ENCODE measurements around the gene NEGR1. TPM values are rescaled to one million over a fixed set of nuclear protein-coding genes. Genes with fewer than 3 reads are reported as not detected.

Gene NEGR1
- total and polyA plus RNA-seq, 9 of the 15 experiments (the other 6 are each of a cell fraction or from before 2014, with no cell fraction given) = not detected

- H4K20me1 ChIP-seq (replicated peaks; ENCODE audit: control insufficient read depth, insufficient read depth, low read length) = no peaks in the 10 kb centered on the region
- H3K9me3 ChIP-seq (replicated peaks; ENCODE audit: control insufficient read depth, insufficient read depth, low read depth, low read length) = no peaks in the 10 kb centered on the region
- H3K9me1 ChIP-seq (ENCODE audit: control insufficient read depth, insufficient read depth, low read length) = no peaks in the 10 kb centered on the region
- no peak for DNase-seq (ENCODE audit: extremely low read depth in 1 of 4, low spot score in 3 of 4)
- no peak overlapping the region for H3K27ac ChIP-seq (ENCODE audit: extremely low read depth, low read depth, low read length)
- H3K36me3 ChIP-seq (ENCODE audit: control insufficient read depth, insufficient read depth, low read length) = no peaks in the 10 kb centered on the region
- ATAC-seq = no peak
- H3K27me3 ChIP-seq (ENCODE audit: control insufficient read depth in 2 of 2, insufficient read depth in 2 of 2, low read length in 2 of 2) = no peaks in the 10 kb centered on the region
- no peak for FAIRE-seq
- in situ Hi-C loops (cut with MboI) (no loop called here), intact Hi-C loops (cut with micrococcal nuclease) (no loop called here)
- no peak for TF ChIP-seq ZBTB9 (CRISPR knock-in tag; IDR thresholded peaks at IDR 0.05)
- TF ChIP-seq, protein P1, sequence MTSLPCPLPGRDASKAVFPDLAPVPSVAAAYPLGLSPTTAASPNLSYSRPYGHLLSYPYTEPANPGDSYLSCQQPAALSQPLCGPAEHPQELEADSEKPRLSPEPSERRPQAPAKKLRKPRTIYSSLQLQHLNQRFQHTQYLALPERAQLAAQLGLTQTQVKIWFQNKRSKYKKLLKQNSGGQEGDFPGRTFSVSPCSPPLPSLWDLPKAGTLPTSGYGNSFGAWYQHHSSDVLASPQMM (CRISPR knock-in tag; IDR thresholded peaks at IDR 0.05) = no peak
- no peak for TF ChIP-seq SNAPC5 (CRISPR knock-in tag; IDR thresholded peaks at IDR 0.05)
- TF ChIP-seq NCOR1 (IDR thresholded peaks at IDR 0.05) = no peak
- TF ChIP-seq ZNF121 (CRISPR knock-in tag; conservative IDR thresholded peaks at IDR 0.05) = no peak
- TF ChIP-seq, protein P2, sequence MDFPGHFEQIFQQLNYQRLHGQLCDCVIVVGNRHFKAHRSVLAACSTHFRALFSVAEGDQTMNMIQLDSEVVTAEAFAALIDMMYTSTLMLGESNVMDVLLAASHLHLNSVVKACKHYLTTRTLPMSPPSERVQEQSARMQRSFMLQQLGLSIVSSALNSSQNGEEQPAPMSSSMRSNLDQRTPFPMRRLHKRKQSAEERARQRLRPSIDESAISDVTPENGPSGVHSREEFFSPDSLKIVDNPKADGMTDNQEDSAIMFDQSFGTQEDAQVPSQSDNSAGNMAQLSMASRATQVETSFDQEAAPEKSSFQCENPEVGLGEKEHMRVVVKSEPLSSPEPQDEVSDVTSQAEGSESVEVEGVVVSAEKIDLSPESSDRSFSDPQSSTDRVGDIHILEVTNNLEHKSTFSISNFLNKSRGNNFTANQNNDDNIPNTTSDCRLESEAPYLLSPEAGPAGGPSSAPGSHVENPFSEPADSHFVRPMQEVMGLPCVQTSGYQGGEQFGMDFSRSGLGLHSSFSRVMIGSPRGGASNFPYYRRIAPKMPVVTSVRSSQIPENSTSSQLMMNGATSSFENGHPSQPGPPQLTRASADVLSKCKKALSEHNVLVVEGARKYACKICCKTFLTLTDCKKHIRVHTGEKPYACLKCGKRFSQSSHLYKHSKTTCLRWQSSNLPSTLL (IDR thresholded peaks at IDR 0.05) = no peak
- TF ChIP-seq FOSL1 (tag; conservative IDR thresholded peaks at IDR 0.05) = no peak
- TF ChIP-seq MAFK (IDR thresholded peaks at IDR 0.05; ENCODE audit: low read length) = no peak
- TF ChIP-seq FOXK2 (conservative IDR thresholded peaks at IDR 0.05 in 1 of 2, IDR thresholded peaks at IDR 0.05 in 1 of 2; ENCODE audit: low read depth in 2 of 2) = no peak
- TF ChIP-seq, protein P3, sequence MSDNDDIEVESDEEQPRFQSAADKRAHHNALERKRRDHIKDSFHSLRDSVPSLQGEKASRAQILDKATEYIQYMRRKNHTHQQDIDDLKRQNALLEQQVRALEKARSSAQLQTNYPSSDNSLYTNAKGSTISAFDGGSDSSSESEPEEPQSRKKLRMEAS (CRISPR knock-in tag; IDR thresholded peaks at IDR 0.05) = no peak
- no peak for TF ChIP-seq FOS (IDR thresholded peaks at IDR 0.05; ENCODE audit: extremely low read depth, insufficient read length)
- TF ChIP-seq CBX5 (IDR thresholded peaks at IDR 0.05; ENCODE audit: borderline replicate concordance, low read depth) = no peak
- no peak for TF ChIP-seq HMG20B (CRISPR knock-in tag; IDR thresholded peaks at IDR 0.05)
- TF ChIP-seq CBX1 (IDR thresholded peaks at IDR 0.05; ENCODE audit: low read depth) = no peak
- TF ChIP-seq ELF2 (CRISPR knock-in tag; IDR thresholded peaks at IDR 0.05) = no peak
- no peak for TF ChIP-seq RBM34 (IDR thresholded peaks at IDR 0.05; ENCODE audit: borderline replicate concordance, insufficient read depth, low read length)
- no peak for TF ChIP-seq ZBTB43 (CRISPR knock-in tag; IDR thresholded peaks at IDR 0.05)
- no peak for TF ChIP-seq TAF1 (IDR thresholded peaks at IDR 0.05; ENCODE audit: control insufficient read depth, extremely low read depth, insufficient read depth, low read length, severe bottlenecking)
- TF ChIP-seq ZNF324 (CRISPR knock-in tag; IDR thresholded peaks at IDR 0.05) = no peak
- TF ChIP-seq ZKSCAN1 (IDR thresholded peaks at IDR 0.05; ENCODE audit: low read depth, low read length) = no peak
- BruUV-seq (replicated peaks) = no TSS peak
- no peak overlapping the region for H3K9ac ChIP-seq (ENCODE audit: insufficient read depth in 1 of 2, low read depth in 2 of 2, low read length in 2 of 2)
- no peak overlapping the region for H3K4me2 ChIP-seq (ENCODE audit: insufficient read depth, low read length)
- no peak overlapping the region for H3K4me3 ChIP-seq
- ChIA-PET CTCF (ENCODE audit: low intra/inter-chr PET ratio) (no interaction called here), POLR2A (no interaction called here)
- no peak overlapping the region for H2AFZ ChIP-seq (ENCODE audit: low read depth, low read length)
- no peaks in the 10 kb centered on the region for H3K4me1 ChIP-seq (replicated peaks in 1 of 2; ENCODE audit: control insufficient read depth in 2 of 2, insufficient read depth in 2 of 2, low read length in 2 of 2)
- no peaks in the 10 kb centered on the region for H3K79me2 ChIP-seq (ENCODE audit: control insufficient read depth, insufficient read depth, low read length)
Measured at GRCh38 chr1:71593523-71593922, 688.8 kb downstream of the NEGR1 start.
